Breast epithelium (tissue), 4 donors: ENCODE results near the gene RPGR. TPM values are rescaled to one million over a fixed set of nuclear protein-coding genes. Genes with fewer than 3 reads are reported as not detected.

Experiments used
- DNase-seq, 2 donors: peaks; one replicate each; pipeline ENCODE4 v3.0.0-alpha.2; 2019; ENCODE audit warnings: low spot score in 2 of 2
- H3K27ac ChIP-seq, 2 donors: fragments of 200-600 bp; sonication (generic) in 1 of 2; one replicate each; pipeline ENCODE4 v1.5.1; 2016 to 2019; ENCODE audit warnings: mild to moderate bottlenecking in 1 of 2
- H3K27me3 ChIP-seq, 2 donors: fragments of 200-600 bp; sonication (generic) in 1 of 2; one replicate each; pipeline versions ENCODE4 v1.5.1 to v1.6.0; 2017 to 2019; ENCODE audit warnings: control low read depth in 1 of 2, mild to moderate bottlenecking in 1 of 2
- H3K36me3 ChIP-seq: fragments of 200-600 bp; one replicate; pipeline ENCODE4 v1.5.1; 2019
- H3K4me1 ChIP-seq, 2 donors: fragments of 200-600 bp; sonication (generic); one replicate each; pipeline ENCODE4 v1.5.1; 2016 to 2019; ENCODE audit warnings: control low read depth in 1 of 2
- H3K4me3 ChIP-seq, 3 donors: fragments of 200-600 bp; sonication (generic); 1 replicate in 2 of 3; 2 replicates in 1 of 3; pipeline ENCODE4 v1.5.1; 2016 to 2019; ENCODE audit warnings: mild to moderate bottlenecking in 3 of 3, moderate library complexity in 2 of 3
- H3K9me3 ChIP-seq, 2 donors: fragments of 200-600 bp; sonication (generic) in 1 of 2; one replicate each; pipeline ENCODE4 v1.5.1; 2016 to 2019; ENCODE audit warnings: control low read depth in 1 of 2
- CTCF ChIP-seq, 3 donors: fragments of 450-650 bp; IDR thresholded peaks; one replicate each; pipeline ENCODE4 v1.5.1; 2016 to 2017; ENCODE audit warnings: antibody characterized with exemption in 3 of 3, mild to moderate bottlenecking in 3 of 3, moderate library complexity in 3 of 3
- POLR2A ChIP-seq: fragments of 450-650 bp; IDR thresholded peaks from one replicate; pipeline ENCODE4 v1.6.1; 2016; ENCODE audit warnings: antibody characterized with exemption, mild to moderate bottlenecking, moderate library complexity
- POLR2AphosphoS5 ChIP-seq, 3 donors: sonication (generic); formaldehyde crosslinking; IDR thresholded peaks; one replicate each; pipeline ENCODE4 v1.6.1; 2017; ENCODE audit warnings: antibody characterized with exemption in 3 of 3
- intact Hi-C: fragments of 100-400 bp; cut with DNase I; formaldehyde crosslinking; loops from one replicate; pipeline ENCODE4 v1.15.1; 2023; ENCODE audit warnings: low total_unique reads
- total RNA-seq, 3 donors: library from RNA; depleted of rRNA; stranded (reverse); fragments of >200 nt; gene quantifications; one replicate each; pipeline ENCODE4 v1.1.0, GENCODE V29; 2016

RPGR gene
- total RNA-seq, 3 donors from 2014 or later, result 33.1 to 40.3 (median 38.6) TPM

GRCh38 chrX:38225093-38225492 lies 102.2 kb downstream of the RPGR start:
- TF ChIP-seq POLR2A, result no peak
- TF ChIP-seq CTCF (IDR thresholded peaks at IDR 0.05), result no peak
- no peak for TF ChIP-seq POLR2AphosphoS5 (IDR thresholded peaks at IDR 0.05)
- H3K9me3 ChIP-seq, result peaks cover 3 to 6% of the 10 kb centered on the region in 2 donors
- no peak for DNase-seq
- H3K27ac ChIP-seq, result no peak overlapping the region
- no peaks in the 10 kb centered on the region for H3K36me3 ChIP-seq
- intact Hi-C loops, result no loop called here
- H3K4me3 ChIP-seq, result no peak overlapping the region
- H3K27me3 ChIP-seq, result peaks cover 0 to 46% of the 10 kb centered on the region in 2 donors
- H3K4me1 ChIP-seq, result no peaks in the 10 kb centered on the region

- no peak for TF ChIP-seq POLR2A
- no peak for TF ChIP-seq POLR2AphosphoS5 (IDR thresholded peaks at IDR 0.05)
- no peak for TF ChIP-seq CTCF (IDR thresholded peaks at IDR 0.05)
- Histone ChIP-seq H3K36me3 (no peaks in the 10 kb centered on the region), H3K27ac (no peak overlapping the region), H3K27me3 (peaks cover 0 to 48% of the 10 kb centered on the region in 2 donors), H3K4me1 (no peaks in the 10 kb centered on the region), H3K9me3 (peaks cover 3 to 5% of the 10 kb centered on the region in 2 donors), H3K4me3 (no peak overlapping the region)
- no peak for DNase-seq
- intact Hi-C loops, result no loop called here
These were observed 103.1 kb downstream of the RPGR start for GRCh38 chrX:38224160-38224559.

- intact Hi-C loops, result no loop called here
These were observed 105.8 kb downstream of the RPGR start for GRCh38 chrX:38221391-38221929.

GRCh38 chrX:38220415-38221390 lies 106.6 kb downstream of the RPGR start, which contains the start of gene SRPX:
TSS of gene SRPX (minus strand) at chrX:38220871. CDS start at chrX:38220792, 79 bp downstream.
- Histone ChIP-seq H3K9me3 (peaks cover 0 to 3% of the 10 kb centered on the region in 2 donors), H3K27me3 (peaks cover 0 to 79% of the 10 kb centered on the region in 2 donors), H3K4me3 (peak within 1 kb of the TSS; percentile 54 to 73 (median 62)), H3K36me3 (no peaks in the 10 kb centered on the region), H3K4me1 (no peaks in the 10 kb centered on the region), H3K27ac (peak within 1 kb of the TSS in 1 of 2 donors; percentile 39)
- DNase-seq, result no peak
- intact Hi-C loops, result no loop called here
- TF ChIP-seq POLR2A, result no peak
- peak in 1 of 3 donors; percentile 5 for TF ChIP-seq CTCF (IDR thresholded peaks at IDR 0.05)
- no peak for TF ChIP-seq POLR2AphosphoS5 (IDR thresholded peaks at IDR 0.05)

More at GRCh38 chrX:38221391-38221929, 105.8 kb downstream of the RPGR start:
- no peaks in the 10 kb centered on the region for H3K36me3 ChIP-seq
- TF ChIP-seq POLR2A (no peak), POLR2AphosphoS5 (IDR thresholded peaks at IDR 0.05) (no peak), CTCF (IDR thresholded peaks at IDR 0.05) (no peak)
- H3K4me3 ChIP-seq, result peak overlapping the region; percentile 54 to 73 (median 62)
- H3K4me1 ChIP-seq, result no peaks in the 10 kb centered on the region
- H3K27me3 ChIP-seq, result peaks cover 0 to 74% of the 10 kb centered on the region in 2 donors
- peak overlapping the region in 1 of 2 donors; percentile 39 for H3K27ac ChIP-seq
- H3K9me3 ChIP-seq, result peaks cover 0 to 3% of the 10 kb centered on the region in 2 donors
- DNase-seq, result no peak
